Superior temporal gyrus (tissue), 1 donor: ENCODE measurements around the gene GRM8.

Experiments
- DNase-seq: peaks from one replicate; pipeline ENCODE4 v3.0.0-alpha.2; 2016; ENCODE audit errors: extremely low spot score

The GRM8 gene

DNA sequence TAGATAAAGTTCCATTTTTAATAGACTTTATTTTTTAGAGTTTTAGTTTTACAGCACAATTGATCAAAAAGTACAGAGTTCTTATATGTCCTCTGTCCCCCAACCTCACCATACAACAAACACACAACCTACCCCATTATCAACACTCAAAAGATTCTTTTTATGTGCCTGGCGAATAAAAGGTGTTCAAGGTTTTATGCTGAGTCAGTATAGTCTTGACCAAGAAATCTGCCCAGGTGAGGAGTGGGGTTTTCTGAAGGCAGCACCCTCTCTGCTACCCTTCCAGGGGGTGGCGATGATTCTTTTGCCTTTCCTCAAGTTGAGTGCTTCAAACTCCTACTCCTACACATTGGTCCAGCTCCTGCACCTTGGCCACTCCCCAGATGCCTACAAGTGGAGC is 222.9 kb downstream of the GRM8 start:
- DNase-seq: no peak

GRCh38 chr7:127021857-127022256 is 230.9 kb downstream of the GRM8 start:
- no peak for DNase-seq

- DNase-seq: no peak
Observed at GRCh38 chr7:127021019-127021738, 231.6 kb downstream of the GRM8 start.

GRCh38 chr7:127018889-127019288 is 233.9 kb downstream of the GRM8 start:
- no peak for DNase-seq

GRCh38 chr7:127017196-127017595 is 235.5 kb downstream of the GRM8 start:
- DNase-seq: no peak

DNA sequence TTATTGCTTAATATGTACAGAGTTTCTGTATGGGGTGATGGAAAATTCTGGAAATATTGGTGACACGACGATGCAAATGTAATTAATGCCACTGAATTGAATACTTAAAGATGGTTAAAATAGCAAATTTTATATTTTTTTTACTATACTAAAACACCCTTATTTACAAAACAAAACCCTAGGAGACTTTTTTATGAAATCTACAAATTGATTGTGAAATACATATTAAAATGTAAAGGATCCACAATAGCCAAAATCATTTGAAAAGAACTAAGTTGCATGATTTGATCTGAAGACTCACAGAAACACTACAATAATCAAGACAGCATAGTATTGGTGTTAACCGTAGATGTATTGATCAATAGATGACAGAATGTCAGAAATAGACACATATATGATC is 252.0 kb downstream of the GRM8 start:
- no peak for DNase-seq

GRCh38 chr7:126996659-126997058 is 256.1 kb downstream of the GRM8 start:
- DNase-seq: no peak

DNA sequence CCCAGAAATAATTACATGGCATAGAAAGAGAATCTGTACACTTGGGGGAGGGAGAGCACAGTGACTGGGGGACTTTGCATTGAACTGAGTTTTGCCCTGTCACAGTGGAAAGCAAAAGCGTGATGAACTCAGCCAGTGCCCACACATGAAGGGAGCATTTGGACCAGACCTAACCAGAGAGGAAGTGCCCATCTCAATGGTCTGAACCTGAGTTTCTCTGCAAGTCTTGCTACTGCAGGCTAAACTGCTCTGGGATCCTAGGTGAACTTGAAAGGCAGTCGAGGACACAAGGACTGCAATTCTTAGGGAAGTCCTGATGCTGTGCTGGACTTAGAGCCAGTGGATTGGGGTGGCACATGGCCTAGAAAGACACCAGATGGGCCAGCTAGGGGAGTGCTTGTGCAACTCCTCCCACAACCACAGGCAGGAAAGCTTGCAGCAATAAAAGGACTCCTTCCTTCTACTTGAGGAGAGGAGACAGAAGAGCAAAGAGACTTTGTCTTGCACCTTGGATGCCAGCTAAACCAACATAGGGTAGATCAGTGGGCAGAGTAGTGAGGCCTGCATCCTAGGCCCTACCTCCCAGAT is 259.0 kb downstream of the GRM8 start:
- DNase-seq: no peak

- no peak for DNase-seq
Observed at GRCh38 chr7:126988022-126988421, 264.7 kb downstream of the GRM8 start.

- no peak for DNase-seq
Observed at GRCh38 chr7:126979722-126980121, 273.0 kb downstream of the GRM8 start.

DNA sequence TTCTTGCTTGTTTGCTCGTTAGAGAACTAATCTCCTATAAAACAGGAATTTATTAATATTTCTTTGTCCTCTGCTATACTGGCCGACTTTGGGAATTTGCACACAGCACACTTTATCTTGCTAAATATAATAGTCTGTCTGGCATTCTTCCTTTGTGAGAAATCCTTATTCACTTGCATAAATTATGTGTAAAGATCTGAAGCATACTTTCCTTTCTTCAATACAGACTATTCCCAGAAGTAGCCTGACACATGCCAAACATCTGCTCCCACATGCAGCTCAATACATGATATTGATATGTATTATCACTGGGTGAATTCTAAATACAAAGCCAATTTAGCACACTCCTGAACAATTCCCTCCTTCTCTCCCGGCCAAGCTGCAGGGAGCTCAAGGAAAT is 273.9 kb downstream of the GRM8 start:
- DNase-seq: no peak

DNA sequence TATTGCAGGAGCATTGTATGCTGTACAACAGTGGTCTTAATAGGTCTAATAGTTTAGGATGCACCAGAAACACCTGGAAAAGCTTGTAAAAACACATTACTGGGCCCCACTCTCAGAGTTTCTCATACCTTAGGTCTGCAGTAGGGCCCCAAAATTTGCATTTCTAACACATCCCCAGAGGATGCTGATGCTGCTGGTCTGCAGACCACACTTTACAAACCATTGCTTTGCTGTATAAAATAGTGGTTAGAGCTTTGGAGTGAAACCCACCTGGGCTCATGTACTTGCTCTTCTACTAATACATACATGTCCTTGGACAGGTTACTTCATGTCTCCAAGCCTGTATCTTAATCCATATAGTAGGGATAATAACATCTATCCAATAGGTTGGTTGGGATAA is 279.7 kb downstream of the GRM8 start:
- DNase-seq: no peak

- DNase-seq: no peak
Observed at GRCh38 chr7:126972571-126972970, 280.2 kb downstream of the GRM8 start.

GRCh38 chr7:126959649-126960048 is 293.1 kb downstream of the GRM8 start:
- no peak for DNase-seq

- no peak for DNase-seq
Observed at GRCh38 chr7:126958367-126958766, 294.4 kb downstream of the GRM8 start.

DNA sequence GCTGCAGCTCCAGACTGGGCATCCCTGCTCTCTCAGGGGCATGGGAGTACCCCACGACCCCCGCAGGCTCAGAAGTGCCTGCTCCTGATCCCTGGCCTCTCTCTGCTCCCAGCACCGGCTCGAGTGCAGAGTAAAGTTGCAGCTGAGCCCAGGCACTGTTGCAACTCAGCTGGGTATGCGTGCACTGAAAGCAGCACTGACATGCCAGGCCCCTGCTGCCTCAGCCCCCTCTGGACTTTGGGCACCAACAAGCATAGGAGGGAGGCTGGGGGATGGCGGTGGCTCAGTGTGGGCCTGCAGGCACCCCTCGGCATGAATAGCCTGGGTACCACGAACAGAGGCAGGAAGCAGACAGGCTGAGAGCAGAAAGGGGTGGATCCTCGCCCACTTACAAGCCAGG is 295.3 kb downstream of the GRM8 start:
- no peak for DNase-seq

DNA sequence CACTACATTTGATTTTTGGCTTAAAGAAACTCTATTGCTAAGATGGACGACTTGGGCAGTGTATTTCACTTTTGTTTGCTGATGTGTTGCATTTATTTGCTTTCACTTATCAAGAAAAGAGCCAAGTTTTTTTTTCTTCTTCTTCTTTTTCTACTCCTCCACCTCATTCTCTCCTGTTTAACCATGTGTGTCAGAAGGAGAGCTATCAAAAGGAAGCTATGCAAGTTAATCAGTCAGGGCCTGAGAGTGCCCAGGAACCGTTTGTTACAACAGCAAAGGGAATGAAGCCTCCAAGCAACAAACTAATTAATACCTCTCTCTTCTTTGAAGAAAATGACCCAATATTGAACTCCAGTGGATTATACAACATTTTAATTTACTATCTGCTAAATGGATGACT is 299.3 kb downstream of the GRM8 start:
- DNase-seq: no peak

DNA sequence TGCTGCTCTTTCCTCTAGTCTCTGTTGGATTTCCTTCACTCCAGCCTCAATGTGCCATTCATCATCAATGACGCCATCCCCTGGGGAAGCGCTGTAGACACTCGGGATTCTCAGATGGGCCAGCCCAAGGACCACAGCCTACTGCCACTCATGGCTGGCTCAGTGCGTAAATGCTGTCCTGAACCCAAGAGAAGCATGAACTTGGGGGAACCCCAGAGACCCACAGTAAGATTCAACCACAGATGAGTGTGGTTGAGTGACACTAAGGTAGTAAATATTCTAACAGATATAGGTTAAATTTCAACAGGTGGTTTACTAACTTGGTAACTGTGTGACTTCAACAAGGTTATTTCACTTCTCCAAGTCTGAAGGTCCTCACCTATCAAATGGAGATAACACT is 304.1 kb downstream of the GRM8 start:
- no peak for DNase-seq

- no peak for DNase-seq
Observed at GRCh38 chr7:126940723-126941307, 311.9 kb downstream of the GRM8 start.

GRCh38 chr7:126937171-126937570 is 315.6 kb downstream of the GRM8 start:
- DNase-seq: no peak

DNA sequence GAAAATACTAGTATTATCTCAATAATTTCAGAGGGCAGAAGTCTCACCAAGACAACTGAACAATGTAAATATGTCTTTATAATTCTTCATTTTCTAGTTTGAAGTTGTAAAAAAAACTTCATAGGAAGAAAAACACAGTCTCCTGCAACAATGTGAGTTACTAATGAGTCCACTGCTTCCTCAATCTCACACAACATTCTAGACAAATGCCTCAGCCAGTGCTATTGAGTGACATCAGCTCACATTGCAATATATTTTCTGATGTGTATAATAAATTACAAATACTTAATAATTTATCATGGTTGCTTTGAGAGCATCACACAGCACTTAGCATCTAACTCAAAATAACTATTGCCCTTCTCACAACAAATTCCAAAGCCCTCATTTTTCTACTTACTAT is 321.2 kb downstream of the GRM8 start:
- DNase-seq: no peak

DNA sequence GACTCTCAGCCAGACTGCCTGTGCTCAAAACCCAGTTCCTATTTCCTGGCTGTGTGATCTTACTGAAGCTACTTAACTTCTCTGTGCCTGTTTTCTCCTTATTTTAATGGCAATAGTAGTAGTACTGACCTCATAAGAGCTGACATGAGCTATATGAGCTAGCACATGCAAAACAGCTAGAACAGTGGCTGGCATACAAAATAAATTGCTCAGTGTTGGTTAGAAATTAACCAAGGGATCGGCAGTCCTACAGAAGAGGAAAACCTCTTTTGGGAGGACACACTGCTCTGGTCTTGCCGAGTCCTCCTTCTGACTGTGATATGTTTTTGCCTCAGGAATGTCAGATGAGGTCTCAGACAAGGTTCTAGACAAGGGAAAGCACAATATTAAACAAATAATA is 322.6 kb downstream of the GRM8 start:
- no peak for DNase-seq

GRCh38 chr7:126924477-126924876 is 328.3 kb downstream of the GRM8 start:
- no peak for DNase-seq
